Neuronal stem cell (in vitro differentiated cells): ENCODE measurements around the gene PRIMPOL.
"Not testable (repeated sequence)": the region's sequence is repeated elsewhere in the genome, so short reads cannot be mapped to it uniquely, and the experiment has no call there.

Experiments used
- DNase-seq: peaks from one replicate; pipeline ENCODE4 v3.0.0-alpha.2; 2013; ENCODE audit warnings: low spot score
- H2AFZ ChIP-seq: one replicate; pipeline ENCODE4 v1.6.1; 2013; ENCODE audit warnings: mild to moderate bottlenecking, low read length, inconsistent platforms
- H2AK5ac ChIP-seq: 2 replicates; pipeline ENCODE4 v1.6.1; 2013; ENCODE audit warnings: low read depth, mild to moderate bottlenecking, inconsistent platforms, low read length, moderate library complexity, mixed read lengths
- H2BK120ac ChIP-seq: 2 replicates; pipeline ENCODE4 v1.6.1; 2013; ENCODE audit warnings: low read depth, mild to moderate bottlenecking, inconsistent platforms, low read length, moderate library complexity, mixed read lengths
- H2BK12ac ChIP-seq: one replicate; pipeline ENCODE4 v1.6.1; 2013; ENCODE audit warnings: low read length, inconsistent platforms
- H2BK15ac ChIP-seq: 2 replicates; pipeline ENCODE4 v1.6.1; 2013; ENCODE audit warnings: mild to moderate bottlenecking, low read length, inconsistent platforms, mixed read lengths
- H2BK5ac ChIP-seq: one replicate; pipeline ENCODE4 v1.6.1; 2013; ENCODE audit warnings: inconsistent platforms, mild to moderate bottlenecking, low read length, moderate library complexity
- H3K14ac ChIP-seq: one replicate; pipeline ENCODE4 v1.6.1; 2013; ENCODE audit warnings: low read length, inconsistent platforms
- H3K18ac ChIP-seq: 2 replicates; pipeline ENCODE4 v1.6.1; 2013; ENCODE audit warnings: low read length, inconsistent platforms
- H3K23ac ChIP-seq: 2 replicates; pipeline ENCODE4 v1.6.1; 2013; ENCODE audit warnings: low read depth, mild to moderate bottlenecking, mixed read lengths, low read length, inconsistent platforms; ENCODE audit not compliant: poor library complexity
- H3K27ac ChIP-seq: replicated peaks from 3 replicates; pipeline ENCODE4 v1.5.1; 2013; ENCODE audit warnings: low read length, inconsistent platforms
- H3K27me3 ChIP-seq, 3 experiments: 2 replicates each; pipeline ENCODE4 v1.6.1; 2013; ENCODE audit warnings: low read length in 3 of 3, mild to moderate bottlenecking in 2 of 3, inconsistent platforms in 1 of 3, low read depth in 1 of 3, mixed read lengths in 1 of 3, moderate library complexity in 1 of 3; ENCODE audit not compliant: control insufficient read depth in 3 of 3, insufficient read depth in 3 of 3
- H3K36me3 ChIP-seq, 2 donors: replicated peaks in 1 of 2; 2 replicates each; pipeline ENCODE4 v1.6.1; 2013; ENCODE audit warnings: low read length in 2 of 2; ENCODE audit not compliant: control insufficient read depth in 2 of 2, insufficient read depth in 2 of 2
- H3K4ac ChIP-seq: 2 replicates; pipeline ENCODE4 v1.6.1; 2013; ENCODE audit warnings: inconsistent platforms, mild to moderate bottlenecking, low read length, moderate library complexity
- H3K4me1 ChIP-seq, 2 donors: 1 replicate in 1 of 2; 2 replicates in 1 of 2; pipeline ENCODE4 v1.6.1; 2013; ENCODE audit warnings: low read length in 2 of 2, low read depth in 1 of 2; ENCODE audit not compliant: control insufficient read depth in 2 of 2, insufficient read depth in 1 of 2
- H3K4me2 ChIP-seq: one replicate; pipeline ENCODE4 v1.6.1; 2013; ENCODE audit warnings: mild to moderate bottlenecking, low read length, inconsistent platforms; ENCODE audit not compliant: insufficient read depth, poor library complexity, severe bottlenecking
- H3K4me3 ChIP-seq, 2 donors: 2 replicates each; pipeline ENCODE4 v1.5.1; 2013; ENCODE audit warnings: low read length in 2 of 2, mild to moderate bottlenecking in 2 of 2, inconsistent platforms in 1 of 2, moderate library complexity in 1 of 2
- H3K79me1 ChIP-seq: one replicate; pipeline ENCODE4 v1.6.1; 2013; ENCODE audit warnings: low read depth, mild to moderate bottlenecking, inconsistent platforms, low read length, moderate library complexity
- H3K9ac ChIP-seq: one replicate; pipeline ENCODE4 v1.6.1; 2013; ENCODE audit warnings: mild to moderate bottlenecking, low read depth, low read length, inconsistent platforms; ENCODE audit not compliant: poor library complexity
- H3K9me3 ChIP-seq, 2 donors: replicated peaks in 1 of 2; 2 replicates each; pipeline versions ENCODE3 to v1.6.1; 2013; ENCODE audit warnings: low read length in 2 of 2, mild to moderate bottlenecking in 2 of 2, inconsistent platforms in 1 of 2, low read depth in 1 of 2, mixed read lengths in 1 of 2, moderate library complexity in 1 of 2; ENCODE audit not compliant: control insufficient read depth in 2 of 2, insufficient read depth in 1 of 2
- H4K8ac ChIP-seq: one replicate; pipeline ENCODE4 v1.6.1; 2013; ENCODE audit warnings: low read depth, mild to moderate bottlenecking, inconsistent platforms, low read length, moderate library complexity
- H4K91ac ChIP-seq: one replicate; pipeline ENCODE4 v1.6.1; 2013; ENCODE audit warnings: low read length, low read depth, mild to moderate bottlenecking, inconsistent platforms; ENCODE audit not compliant: poor library complexity
- WGBS, 2 donors: extraction: QIAGEN DNeasy Blood & Tissue Kit; methylation state at CpG; one replicate each; pipeline ENCODE4 v1.1.7; 2013; ENCODE audit warnings: missing lambda C conversion rate in 2 of 2, mixed read lengths in 1 of 2; ENCODE audit not compliant: insufficient read length in 2 of 2, insufficient replicate concordance in 1 of 2; ENCODE audit errors: extremely low coverage in 2 of 2; 5-methylcytosine and 5-hydroxymethylcytosine counted together

The PRIMPOL gene

DNA sequence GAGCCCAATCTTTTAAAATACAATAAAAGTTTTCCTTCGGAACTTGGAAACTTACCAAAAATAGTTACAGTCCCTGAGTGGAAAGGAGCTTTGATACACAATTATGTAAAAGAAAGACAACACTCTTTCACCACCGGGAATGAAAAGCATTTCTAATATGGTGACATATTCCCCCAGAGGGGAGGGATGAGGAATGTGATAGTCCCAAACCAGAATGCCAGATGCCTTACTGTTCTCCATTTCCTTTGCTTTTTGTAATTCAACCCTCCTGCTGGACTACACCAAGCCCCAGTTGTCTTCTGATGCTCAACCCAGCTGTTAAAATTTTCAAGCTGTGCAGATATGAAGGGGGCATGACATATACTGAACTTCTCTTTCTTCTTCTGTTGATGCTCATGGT, 4.1 kb downstream of the PRIMPOL start:
- H2BK12ac ChIP-seq = no peak overlapping the region
- H3K14ac ChIP-seq = no peak overlapping the region
- H3K4me1 ChIP-seq = peaks cover 2 to 3% of the 10 kb centered on the region in 2 donors
- no peak overlapping the region for H3K9ac ChIP-seq
- no peak overlapping the region for H3K4me3 ChIP-seq
- peaks cover 0 to 42% of the 10 kb centered on the region in 2 donors for H3K36me3 ChIP-seq
- no peak overlapping the region for H3K4me2 ChIP-seq
- DNase-seq = no peak
- no peak overlapping the region for H2AK5ac ChIP-seq
- H2BK5ac ChIP-seq = no peak overlapping the region
- H2AFZ ChIP-seq = no peak overlapping the region
- no peaks in the 10 kb centered on the region for H3K79me1 ChIP-seq
- no peak overlapping the region for H2BK15ac ChIP-seq
- H3K18ac ChIP-seq = no peak overlapping the region
- no CpG with 5 or more reads among the region's 2 CpGs for WGBS, 2 donors
- no peak overlapping the region for H2BK120ac ChIP-seq
- H4K8ac ChIP-seq = no peak overlapping the region
- H3K4ac ChIP-seq = no peak overlapping the region
- H3K23ac ChIP-seq = no peak overlapping the region
- no peak overlapping the region for H4K91ac ChIP-seq
- no peak overlapping the region for H3K27ac ChIP-seq
- H3K27me3 ChIP-seq = no peaks in the 10 kb centered on the region
- H3K9me3 ChIP-seq = no peaks in the 10 kb centered on the region

DNA sequence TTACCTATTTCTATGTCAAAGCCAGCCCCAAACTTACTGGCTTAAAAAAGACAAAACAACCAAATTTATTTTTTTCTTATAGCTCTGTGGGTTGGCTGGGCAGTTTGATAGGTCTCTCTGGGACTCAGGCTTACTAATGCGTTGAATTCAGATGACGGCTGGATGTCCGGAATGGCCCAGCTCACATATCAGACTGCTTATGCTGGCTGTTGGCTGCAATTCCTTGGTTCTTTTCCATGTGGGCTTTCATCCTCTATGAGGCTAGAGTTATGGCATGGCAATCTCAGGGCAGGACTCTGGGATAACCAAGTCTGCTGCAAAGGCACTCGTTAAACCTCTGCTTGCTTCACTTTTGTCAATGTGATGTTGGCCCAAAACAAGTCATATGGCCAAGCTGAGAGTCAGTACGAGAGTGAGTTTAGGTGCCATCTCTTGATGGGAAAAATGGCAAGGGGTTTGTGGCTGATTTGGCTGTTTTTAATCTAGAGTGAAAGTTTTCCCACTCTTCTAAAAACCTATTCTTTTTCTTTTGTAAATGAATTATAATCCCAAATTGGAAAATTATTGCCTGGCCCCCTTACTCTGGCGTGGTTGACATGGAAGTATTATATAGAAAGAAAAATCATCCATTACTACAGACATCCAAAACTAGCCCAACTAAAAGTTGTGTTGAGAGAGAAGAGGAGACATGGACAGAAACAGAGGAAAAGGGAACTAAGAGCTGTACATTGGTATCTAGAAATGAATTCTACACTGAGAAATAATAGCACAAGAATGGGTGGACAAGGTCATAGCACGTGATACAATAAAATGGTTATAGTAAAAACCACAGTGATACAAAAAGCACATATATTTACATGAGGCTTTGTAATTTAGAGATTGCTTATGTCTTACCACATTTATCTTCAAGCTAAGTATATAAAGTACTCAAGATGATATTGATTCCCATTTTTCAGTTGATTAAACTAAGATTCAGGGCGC, 6.6 kb downstream of the PRIMPOL start:
- WGBS, 2 donors = no CpG with 5 or more reads among the region's 8 CpGs
- Histone ChIP-seq H3K9me3 (no peaks in the 10 kb centered on the region), H3K4me1 (no peaks in the 10 kb centered on the region)

DNA sequence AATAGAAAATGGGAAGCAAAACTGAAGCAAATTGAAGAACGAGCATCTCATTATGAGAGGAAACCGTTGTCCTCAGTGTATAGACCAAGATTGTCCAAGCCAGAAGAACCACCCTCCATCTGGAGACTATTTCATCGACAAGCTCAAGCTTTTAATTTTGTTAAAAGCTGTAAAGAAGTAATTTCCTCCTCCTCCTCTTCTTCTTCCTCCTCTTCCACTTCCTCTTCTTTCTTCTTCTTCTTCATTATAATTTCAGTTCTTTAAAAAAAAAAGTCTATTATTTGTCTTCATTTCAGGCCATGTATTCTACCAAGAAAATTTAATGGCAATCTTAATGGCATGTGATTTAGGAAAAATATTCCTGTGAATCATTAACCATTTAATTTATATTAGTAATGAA, 7.6 kb downstream of the PRIMPOL start:
- H3K36me3 ChIP-seq = peaks cover 0 to 75% of the 10 kb centered on the region in 2 donors
- DNase-seq = no peak
- no peak overlapping the region for H3K23ac ChIP-seq
- H3K4me3 ChIP-seq = no peak overlapping the region
- no peak overlapping the region for H3K18ac ChIP-seq
- H3K14ac ChIP-seq = no peak overlapping the region
- no peak overlapping the region for H2BK5ac ChIP-seq
- no peaks in the 10 kb centered on the region for H3K27me3 ChIP-seq
- H3K9ac ChIP-seq = no peak overlapping the region
- no peak overlapping the region for H3K27ac ChIP-seq
- H2AFZ ChIP-seq = no peak overlapping the region
- no peak overlapping the region for H2BK120ac ChIP-seq
- H2BK12ac ChIP-seq = no peak overlapping the region
- no peaks in the 10 kb centered on the region for H3K79me1 ChIP-seq
- no peaks in the 10 kb centered on the region for H3K4me1 ChIP-seq
- H4K8ac ChIP-seq = no peak overlapping the region
- H3K4ac ChIP-seq = no peak overlapping the region
- no CpG with 5 or more reads among the region's 3 CpGs for WGBS, 2 donors
- H4K91ac ChIP-seq = no peak overlapping the region
- no peaks in the 10 kb centered on the region for H3K9me3 ChIP-seq
- H2AK5ac ChIP-seq = no peak overlapping the region
- no peak overlapping the region for H3K4me2 ChIP-seq
- H2BK15ac ChIP-seq = no peak overlapping the region

More for the DNA sequence above, 6.6 kb downstream of the PRIMPOL start:
- Histone ChIP-seq H3K27me3 (no peaks in the 10 kb centered on the region), H3K23ac (no peak overlapping the region), H3K14ac (no peak overlapping the region), H2AK5ac (no peak overlapping the region), H2BK15ac (no peak overlapping the region), H3K4me3 (no peak overlapping the region), H2AFZ (no peak overlapping the region), H2BK5ac (no peak overlapping the region), H2BK12ac (no peak overlapping the region), H3K4ac (no peak overlapping the region), H3K4me2 (no peak overlapping the region), H3K36me3 (peaks cover 0 to 65% of the 10 kb centered on the region in 2 donors), H3K79me1 (no peaks in the 10 kb centered on the region), H4K91ac (no peak overlapping the region), H4K8ac (no peak overlapping the region), H3K27ac (no peak overlapping the region), H3K9ac (peak overlapping the region; percentile 12), H3K18ac (no peak overlapping the region), H2BK120ac (no peak overlapping the region)
- DNase-seq = no peak

DNA sequence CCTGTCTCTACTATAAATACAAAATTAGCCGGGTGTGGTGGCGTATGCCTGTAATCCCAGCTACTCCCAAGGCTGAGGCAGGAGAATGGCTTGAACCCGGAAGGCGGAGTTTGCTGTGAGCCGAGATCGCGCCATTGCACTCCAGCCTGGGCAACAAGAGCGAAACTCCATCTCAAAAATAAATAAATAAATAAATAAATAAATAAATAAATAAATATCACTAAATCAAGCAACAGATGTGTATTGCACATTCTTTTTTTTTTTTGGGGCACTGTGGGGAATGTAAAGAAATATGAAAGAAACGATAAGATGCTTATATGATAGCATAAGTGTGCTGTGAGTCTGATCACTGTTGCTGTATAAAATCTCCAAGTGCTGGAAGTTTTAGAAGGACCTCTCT, 8.3 kb downstream of the PRIMPOL start:
- H3K27me3 ChIP-seq, H2AK5ac ChIP-seq, H3K9me3 ChIP-seq, H3K9ac ChIP-seq, H3K4me3 ChIP-seq, H3K14ac ChIP-seq, H3K4me1 ChIP-seq, H3K79me1 ChIP-seq, H2BK120ac ChIP-seq, H3K18ac ChIP-seq, DNase-seq, H3K4ac ChIP-seq, H2BK12ac ChIP-seq, H2AFZ ChIP-seq, H3K4me2 ChIP-seq, H2BK5ac ChIP-seq, H2BK15ac ChIP-seq, H4K91ac ChIP-seq, H4K8ac ChIP-seq, H3K23ac ChIP-seq, H3K27ac ChIP-seq: not testable (repeated sequence)
- peaks cover 0 to 75% of the 10 kb centered on the region in 2 donors for H3K36me3 ChIP-seq
- no CpG with 5 or more reads among the region's 9 CpGs for WGBS, 2 donors
